Activated CD4-positive, CD25-positive, alpha-beta regulatory T cell treated with anti-CD3 and anti-CD28 coated beads, Interleukin-2, amount 50 U/mL, for 24 hours (primary cell): Measurements from ENCODE around the gene ONECUT3.
"Not testable (repeated sequence)": the region's sequence is repeated elsewhere in the genome, so short reads cannot be mapped to it uniquely, and the experiment has no call there.

Experiments used
- ATAC-seq, 2 donors: fragments of 150-1000 bp; cut with Tn5 transposase; one replicate each; pipeline ENCODE4 v1.10.0; 2021; ENCODE audit warnings: mild to moderate bottlenecking in 1 of 2, moderate library complexity in 1 of 2

Gene ONECUT3

DNA sequence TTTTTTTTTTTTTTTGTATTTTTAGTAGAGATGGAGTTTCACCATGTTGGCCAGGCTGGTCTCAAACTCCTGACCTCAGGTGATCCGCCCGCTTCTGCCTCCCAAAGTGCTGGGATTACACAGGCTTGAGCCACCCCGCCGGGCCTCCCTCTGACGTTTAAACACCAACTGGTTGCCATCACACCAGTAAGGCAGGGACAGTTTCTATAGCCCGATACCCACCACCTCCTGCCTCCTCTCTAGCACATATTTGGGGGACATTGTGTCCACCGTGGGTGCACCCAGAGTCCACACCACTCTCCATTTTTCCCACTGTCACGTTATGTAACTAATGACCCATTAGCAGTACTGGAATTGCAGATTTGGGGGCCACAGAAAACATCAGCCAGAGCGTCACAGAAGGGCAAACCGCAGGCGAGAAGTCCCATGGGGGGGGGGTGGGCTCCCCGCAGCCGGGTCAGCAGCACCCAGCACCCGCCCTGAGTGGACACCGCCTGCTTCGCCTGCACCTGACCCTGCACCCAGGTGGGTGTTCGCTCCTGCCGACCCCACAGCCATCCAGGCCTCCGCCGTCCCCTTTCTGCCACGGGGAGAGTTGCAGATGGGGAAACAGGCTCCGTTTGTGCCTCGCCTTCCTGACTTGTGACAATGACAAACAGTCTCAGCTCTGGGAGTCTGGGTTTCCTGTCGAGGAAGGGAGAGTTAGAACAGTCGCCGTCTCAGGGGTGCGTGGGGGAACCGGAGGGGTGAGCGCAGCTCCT lies 3.6 kb downstream of the ONECUT3 start:
- no peak for ATAC-seq

DNA sequence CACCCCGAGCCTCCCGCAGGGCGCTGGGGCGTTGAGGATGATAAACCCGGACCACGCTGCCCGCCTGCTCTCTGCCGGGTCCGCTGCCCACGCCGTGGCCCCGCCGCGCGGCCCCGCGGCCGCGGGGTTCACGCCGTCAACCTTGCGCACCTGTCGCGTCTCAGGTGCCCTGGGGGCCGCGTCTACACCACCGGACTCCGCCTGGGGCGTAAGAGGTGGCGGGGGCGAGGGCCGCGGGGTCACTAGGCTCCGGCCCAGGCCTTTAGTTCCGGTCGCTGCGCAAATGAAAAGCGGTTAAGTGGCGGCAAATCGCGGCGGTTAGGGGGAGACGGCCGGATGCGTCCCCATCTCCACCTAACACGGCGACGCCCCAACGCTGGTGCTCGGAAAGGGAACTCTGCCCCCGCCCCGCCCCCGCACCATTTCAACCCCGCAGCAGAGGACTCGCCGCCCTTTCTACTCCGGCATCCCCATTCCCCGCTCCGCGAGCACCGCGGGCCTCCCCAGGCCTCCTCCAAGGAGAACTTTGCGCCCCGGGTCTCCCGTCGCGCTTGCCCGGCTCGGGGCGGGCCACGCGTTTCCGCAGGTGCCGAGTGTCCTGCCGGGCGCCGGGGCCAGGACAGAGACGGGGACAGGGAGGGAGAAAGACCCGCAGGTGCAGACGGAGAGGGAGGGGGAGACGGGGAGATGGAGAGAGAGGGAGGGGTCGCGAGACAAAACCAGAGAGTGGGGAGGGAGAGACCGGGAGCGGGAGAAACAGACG lies 4.3 kb downstream of the ONECUT3 start:
- ATAC-seq: no peak

DNA sequence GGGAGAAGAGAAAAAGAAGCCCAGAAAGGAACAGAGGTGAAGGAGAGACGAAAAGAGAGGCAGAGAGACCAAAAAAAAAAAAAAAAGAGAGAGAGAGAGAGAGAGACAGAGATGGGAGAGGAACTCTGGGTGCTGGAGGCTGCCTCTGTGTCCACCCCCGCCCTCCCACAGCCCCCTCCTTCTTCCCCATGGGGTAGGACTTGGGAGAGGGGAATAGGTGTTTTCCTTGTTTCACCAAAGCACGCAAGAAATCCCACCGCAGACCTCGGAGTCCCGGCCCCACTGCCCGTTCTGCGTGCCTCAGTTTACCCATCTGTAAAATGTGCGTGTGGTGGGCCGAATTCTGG lies 4.9 kb downstream of the ONECUT3 start:
- ATAC-seq: no peak

DNA sequence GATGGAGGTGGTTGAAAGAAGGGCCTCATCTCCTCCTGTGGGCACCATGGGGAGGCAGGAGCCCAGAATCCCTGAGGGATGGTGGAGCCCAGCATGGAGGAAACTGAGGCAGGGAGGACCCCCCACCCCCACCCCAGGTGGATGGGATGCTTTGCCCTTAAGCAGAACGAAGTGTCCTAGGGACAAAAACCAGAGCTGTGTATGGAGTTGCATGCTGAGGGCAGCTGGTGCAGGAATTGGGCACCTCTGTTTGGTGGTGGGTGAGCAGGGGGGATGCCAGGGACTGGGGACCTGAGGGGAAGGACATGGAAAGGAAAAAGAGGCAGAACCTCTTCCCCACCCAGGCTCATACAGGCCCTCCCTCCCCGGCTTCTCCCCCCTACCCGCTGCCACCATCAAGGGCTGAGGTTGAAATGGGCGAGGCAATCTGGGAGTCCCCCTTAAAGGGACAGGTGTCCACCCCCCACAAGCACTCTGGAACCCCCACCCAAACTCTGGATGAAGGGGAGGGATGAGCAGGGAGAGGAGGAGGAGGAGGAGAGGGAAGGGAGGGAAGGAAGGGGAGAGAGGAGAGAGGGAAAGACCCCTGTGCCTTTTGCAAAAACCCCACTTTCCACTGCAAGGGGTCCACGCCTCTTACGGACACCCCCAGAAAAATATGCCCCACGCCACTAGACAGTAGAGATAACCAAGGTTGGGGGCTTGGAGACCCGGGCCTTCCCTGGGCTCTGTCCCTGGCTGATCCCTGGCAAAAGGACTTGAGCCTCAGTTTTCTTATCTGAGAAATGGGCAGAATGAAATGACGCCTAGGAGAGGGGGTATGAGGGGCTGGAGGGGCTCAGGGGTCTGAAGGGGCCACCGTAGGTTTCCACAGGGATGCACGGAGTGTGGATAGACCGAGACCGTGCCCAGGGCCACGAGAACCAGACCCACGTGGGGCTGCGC lies 5.9 kb downstream of the ONECUT3 start:
- ATAC-seq: no peak

DNA sequence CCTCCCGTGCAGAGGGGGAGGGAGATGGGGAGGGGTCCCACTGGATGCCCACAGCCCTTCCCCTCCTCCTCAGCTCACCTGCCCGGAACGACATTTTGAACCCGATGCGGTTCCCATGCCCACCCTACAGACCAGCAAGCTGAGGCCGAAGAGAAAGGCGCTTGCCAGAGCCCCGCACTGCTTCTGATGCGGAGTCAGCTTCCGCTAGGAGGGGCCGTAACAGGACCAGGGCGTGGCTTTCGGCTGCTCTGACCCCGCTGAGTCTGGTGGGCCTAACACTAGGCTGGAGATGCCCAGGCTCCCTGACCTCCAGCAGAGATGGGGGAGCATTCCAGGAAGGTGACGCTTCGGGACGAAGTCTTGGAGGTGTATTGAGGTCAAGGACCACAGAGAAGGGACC lies 6.7 kb downstream of the ONECUT3 start:
- ATAC-seq: no peak

DNA sequence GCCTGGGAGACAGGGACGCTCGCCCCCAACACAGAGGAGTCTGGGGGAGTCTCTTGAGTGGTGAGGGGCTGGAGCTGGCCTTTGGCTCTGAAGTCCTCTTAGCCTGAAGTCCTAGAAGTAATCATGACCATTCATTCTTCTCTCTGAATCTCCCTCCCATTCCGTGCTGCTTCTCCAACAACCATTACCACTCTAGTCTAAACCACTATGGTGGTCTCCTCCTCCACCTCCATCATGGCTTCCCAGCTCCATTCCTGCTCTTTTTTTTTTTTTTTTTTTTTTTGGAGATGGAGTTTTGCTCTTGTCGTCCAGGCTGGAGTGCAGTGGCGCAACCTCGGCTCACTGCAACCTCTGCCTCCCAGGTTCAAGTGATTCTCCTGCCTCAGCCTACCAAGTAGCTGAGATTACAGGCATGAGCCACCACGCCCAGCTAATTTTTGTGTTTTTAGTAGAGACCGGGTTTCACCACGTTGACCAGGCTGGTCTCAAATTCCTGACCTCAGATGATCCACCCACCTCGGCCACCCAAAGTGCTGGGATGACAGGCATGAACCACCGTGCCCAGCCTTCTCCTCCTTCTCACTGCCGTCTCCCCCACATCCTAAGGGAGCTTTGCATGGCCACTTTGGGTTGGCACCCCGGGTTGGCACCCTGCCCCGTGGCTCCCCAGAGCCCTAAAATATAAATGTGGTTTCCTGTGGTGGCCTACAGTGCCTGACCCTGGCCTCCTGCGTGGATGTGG lies 7.7 kb downstream of the ONECUT3 start:
- not testable (repeated sequence) for ATAC-seq

DNA sequence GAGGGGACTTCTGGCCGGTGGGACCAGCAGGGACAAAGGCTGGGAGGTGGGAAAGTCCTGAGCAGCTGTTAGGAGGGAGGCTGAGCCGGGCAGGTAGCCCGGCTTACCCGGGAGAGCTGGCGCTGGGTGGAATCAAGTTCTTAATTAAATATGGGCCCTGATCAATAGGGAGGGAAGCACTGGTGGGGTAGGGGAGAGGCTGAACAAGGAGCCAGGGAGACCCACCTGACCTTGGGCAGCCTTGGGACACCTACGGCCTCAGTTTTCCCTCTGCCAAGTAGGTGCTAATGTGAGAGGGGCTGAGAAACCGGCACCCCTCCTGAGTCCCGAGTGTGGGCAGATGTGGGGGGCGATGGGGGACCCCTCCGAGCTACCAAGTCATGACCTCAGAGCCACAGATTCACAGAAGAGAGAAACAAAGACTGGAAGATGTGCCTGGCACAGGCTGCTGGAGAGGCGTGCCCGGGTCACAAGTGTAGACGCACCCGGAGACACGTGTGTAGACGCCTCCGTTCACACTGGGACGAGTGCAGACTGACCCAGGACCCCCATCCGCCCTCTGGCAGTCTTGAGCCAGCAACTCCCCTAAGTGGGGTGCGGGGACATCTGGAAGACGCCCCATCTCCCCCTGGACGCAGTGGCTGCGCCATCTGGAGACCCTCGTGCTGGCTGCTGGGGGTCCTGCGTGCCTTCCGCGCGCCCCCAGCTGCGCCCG lies 8.4 kb downstream of the ONECUT3 start:
- ATAC-seq: no peak

DNA sequence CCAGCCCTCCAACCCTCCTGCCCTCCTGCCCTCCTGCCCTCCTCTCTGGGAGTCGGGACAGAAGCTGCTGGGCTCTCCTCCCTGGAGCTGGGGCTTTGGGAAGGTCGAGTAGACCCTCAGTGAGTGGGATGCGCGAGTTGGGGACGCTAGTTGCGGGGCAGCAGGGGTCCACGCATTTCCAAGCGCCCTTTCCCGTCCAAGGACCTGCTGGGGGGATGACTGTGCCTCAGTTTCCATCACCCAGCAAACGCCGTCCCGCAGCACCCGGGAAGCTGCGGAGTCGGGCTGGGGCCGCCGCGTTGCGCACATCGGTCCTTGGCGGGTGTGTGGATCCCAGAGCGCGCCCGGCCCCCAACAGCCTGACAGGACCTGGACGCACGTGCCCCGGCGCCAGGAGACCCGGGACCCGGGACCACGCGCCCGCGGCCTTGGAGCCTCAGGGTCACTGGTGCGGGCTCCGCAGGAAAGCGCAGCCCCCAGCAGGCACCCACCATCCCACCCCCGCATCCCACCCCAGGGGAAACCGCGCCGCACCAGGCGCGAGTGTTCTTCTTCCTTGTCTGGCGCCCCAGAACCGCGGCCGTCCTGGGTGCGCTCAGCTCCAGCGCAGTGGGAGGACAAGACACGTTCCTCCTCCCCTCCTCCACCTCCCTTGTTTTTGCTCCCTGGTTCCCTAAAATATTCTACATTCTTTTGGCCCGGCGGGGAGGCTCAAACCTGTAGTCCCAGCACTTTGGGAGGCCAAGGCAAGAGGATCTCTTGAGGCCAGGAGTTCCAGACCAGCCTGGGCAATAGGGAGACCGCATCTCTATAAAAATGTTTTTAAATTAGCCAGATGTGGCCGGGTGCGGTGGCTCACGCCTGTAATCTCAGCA lies 9.2 kb downstream of the ONECUT3 start:
- ATAC-seq: no peak

DNA sequence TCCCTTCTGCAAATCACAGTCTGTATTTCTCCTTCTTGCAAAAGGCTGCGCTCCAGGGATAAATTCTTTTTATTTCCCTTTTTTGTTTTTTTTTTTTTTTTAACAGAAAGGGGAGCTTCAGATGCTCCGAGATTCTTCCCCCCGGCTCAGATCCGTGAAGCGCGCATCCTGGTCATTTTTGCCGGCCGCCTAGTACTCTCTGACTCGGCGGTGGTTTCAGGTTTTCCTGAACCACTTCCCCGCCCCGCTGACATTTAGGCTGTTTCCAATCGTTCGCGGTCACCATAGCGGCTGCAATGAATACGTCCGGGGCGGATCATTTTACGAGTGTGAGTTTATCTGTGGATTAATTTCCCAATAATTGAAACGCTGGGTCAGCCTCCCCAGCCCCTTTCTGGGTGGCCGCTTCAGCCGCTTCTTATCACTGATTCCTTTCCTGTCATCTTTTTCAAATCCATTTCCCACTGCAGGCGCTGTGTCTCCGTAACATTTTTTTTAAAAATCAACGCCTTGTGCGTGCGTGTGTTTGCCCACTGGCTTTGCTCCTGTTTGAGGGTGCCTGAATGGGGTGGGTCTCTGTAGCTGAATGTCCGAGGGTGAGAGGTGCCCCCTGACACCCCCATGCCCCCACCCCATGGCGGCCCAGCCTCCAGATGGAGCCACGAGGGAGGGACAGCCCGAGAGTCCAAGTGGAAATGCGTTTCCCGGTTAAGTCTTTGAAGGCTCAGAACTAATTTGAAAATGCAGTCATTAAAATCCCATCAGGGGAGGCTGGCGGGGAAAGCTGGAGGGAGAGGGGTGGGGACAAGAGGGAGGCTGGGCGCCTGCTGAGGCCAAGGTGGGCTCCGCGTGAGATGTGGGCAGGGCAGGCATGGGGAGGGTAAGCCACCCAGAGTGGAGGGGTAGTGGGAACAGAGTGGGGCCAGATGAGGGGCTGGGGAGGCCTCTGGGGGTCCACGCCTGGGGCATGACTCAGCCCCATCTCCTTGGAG lies 10.6 kb downstream of the ONECUT3 start:
- ATAC-seq: no peak

DNA sequence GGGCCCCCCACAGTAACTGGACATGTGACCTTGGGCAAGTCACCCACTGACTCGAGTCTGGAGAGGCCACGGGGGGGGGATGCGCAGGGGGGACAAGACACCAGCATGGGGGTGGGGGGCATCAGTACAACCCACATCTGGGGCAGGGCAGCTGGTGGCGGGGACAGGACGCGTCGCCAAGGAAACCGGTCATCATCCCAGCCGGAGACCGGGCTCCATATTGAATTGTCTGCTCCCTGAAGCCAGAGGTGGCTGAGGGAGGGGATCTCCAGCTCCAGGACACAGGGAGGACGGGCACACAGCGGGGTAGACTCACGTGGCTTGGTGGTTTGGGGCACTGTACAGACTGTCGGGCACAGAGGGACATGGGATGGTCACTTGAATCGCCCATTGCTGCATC lies 11.4 kb downstream of the ONECUT3 start:
- ATAC-seq: no peak

DNA sequence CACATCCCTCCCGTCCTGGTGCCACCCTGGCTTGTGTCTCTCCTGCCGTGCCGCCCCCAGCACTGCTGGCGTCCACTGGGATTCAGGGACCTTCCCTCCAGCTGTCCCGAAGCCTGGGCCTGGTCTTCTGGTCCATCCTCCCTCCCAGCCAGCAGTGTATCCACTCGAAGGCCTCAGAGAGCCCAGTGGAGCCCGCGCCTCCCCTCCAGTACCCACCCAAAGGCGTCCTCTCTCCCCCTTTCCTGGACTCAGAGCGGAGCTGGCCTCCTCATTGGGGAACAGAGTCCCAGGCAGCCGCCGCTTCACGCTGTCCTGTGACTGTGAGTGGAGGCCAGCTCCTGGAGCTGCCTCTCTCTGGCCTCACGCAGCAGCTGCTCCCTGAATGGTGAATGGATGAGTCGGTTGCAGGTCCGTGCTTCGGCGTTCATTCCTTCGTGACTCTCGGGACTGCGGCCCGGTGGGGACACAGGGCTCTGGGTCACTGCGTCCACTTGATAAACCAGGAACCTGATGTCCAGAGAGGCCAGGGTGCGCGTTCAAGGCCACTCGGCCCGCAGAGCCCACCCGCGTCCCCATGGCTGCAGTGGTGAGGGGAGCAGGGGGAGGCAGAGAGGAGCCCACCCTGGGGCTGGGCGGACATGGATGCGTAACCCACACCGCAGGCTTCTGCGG lies 12.1 kb downstream of the ONECUT3 start:
- ATAC-seq: no peak

DNA sequence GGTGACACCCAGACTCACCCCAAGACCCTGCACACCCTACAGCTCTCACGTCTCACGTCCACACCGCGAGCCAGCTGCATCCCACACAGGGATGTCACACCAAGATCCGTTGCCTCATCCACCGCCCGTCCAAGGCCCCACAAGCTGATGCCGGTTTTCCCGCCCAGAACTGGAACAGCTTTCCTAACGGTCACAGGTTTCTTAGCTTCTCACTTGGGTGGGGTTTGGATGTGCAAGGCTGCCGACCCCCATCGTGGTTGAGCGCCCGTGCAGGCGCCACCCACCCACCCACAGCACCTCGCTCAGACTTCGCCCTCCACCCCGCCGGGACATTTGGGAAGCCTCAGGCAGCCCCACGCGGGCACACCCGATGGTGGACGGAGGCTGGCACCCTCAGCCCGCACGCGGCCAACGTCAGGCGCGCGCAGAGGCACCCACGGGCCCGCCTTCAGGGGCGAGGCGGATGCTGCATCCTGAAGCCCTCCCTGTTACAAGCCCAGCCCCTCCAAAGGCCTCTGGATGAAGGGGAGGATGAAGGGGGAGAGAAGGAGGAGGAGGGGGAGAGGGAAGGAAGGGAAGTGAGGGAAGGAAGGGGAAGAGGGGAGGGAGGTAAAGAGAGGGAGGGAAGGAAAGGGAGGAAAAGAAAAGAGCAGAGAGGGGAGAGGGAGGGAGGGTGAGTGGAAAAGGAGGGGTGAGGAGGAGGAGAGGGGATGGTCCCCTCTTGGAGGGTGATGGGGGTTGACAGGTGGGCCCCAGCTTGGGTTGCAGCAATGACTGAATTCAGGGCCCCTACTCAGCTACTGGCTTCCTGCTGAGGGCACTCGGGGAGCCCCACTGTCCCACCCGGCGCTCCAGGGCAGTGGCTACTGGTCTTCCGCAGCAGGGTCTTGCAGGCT lies 12.8 kb downstream of the ONECUT3 start:
- ATAC-seq: no peak

DNA sequence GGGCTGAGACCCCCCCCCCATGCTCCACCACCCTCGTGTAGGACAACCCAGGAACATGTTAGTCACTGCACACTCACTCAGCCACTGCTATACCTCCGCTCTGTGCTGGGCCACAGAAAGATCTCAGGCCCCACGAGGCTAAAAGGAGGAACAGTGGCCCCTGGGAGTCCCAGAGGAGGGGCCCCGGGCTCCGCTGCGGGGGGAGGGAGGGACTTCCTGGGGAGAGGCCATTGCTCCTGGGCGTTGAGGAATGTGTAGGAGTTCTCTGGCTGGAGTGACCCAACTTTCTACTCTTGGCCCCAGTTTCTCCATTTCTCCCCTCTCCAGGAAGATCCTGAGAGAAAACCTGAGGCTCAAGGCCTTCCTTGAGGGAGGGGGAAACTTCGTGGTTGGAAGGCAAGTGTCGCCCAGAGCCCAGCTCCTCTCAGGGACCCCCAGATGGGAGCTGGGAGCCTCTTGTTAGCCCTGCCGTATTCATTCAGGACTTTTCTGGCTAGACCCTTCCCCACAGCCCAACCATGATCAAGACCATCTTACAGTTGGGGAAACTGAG lies 13.6 kb downstream of the ONECUT3 start:
- ATAC-seq: peak in 1 of 2 donors; percentile 20

DNA sequence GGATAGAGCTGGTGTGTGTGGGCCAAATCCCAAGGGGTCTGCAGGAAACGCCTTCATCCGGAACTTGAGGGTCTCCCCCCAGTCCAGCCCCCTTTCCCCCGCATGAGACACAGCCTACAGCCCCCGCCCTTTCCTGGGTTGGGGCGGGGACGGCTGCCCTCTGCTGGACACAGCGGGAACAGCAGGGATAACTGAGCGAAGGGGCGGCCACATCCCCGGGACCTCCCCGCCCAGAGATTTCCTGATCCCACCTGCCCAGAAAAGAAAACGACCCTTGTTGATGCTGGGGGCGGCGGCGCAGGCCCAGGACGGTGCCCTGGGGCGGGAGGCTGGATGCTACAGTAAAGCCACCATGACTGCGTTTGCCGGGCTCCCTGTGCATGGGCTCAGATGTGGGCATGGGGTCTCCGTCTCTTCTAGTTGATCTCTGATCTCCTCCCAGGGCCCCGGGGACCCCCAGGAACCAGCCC lies 14.2 kb downstream of the ONECUT3 start:
- ATAC-seq: peak; percentile 63

DNA sequence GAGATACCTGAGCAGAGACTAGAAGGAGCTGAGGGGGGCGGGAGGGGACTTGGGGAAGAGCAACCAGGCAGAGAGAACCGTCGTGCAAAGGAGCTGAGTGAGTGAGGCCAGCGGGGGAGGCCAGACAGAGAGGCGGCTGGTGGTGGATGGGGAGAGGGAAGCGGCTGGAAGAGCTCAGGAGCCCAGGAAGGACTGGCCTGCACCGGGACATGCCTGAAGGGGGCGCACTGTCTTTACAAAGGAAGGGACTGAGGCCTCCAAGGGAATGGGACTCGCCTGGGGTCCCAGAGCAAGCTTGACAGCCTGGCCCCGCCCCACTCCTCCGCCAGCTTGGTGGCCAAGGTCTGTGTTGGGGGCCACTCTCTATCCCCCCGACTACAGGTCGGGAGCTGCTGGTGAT lies 14.9 kb downstream of the ONECUT3 start:
- ATAC-seq: no peak

DNA sequence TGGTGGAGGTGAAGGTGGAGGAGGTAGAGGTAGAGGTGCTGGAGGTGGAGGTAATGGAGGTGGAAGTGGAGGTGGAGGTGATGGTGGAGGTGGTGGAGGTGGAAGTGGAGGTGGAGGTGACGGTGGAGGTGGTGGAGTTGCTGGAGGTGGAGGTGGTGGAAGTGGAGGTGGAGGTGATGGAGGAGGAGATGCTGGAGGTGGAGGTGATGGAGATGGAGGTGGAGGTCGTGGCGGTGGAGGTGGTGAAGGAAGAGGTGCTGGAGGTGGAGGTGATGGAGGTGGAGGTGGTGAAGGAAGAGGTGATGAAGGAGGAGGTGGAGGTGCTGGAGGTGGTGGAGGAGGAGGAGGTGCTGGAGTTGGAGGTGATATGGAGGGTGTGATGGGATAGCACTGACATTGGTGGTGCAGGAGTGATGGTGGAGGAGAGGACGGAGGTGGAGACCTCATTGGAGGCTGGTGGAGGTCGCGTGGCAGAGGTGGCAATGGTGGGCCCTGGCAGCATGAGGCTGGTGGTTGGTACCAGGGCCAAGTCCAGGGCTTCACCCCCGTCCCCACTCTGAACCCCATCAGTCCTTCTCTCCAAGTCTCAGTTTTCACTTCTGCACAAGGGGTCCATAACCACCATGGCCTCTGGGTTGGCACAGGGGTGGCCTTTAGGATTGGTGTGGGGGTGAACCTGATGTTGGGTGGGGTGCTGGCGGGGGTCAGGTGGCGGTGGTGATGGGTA lies 15.8 kb downstream of the ONECUT3 start:
- ATAC-seq: no peak

DNA sequence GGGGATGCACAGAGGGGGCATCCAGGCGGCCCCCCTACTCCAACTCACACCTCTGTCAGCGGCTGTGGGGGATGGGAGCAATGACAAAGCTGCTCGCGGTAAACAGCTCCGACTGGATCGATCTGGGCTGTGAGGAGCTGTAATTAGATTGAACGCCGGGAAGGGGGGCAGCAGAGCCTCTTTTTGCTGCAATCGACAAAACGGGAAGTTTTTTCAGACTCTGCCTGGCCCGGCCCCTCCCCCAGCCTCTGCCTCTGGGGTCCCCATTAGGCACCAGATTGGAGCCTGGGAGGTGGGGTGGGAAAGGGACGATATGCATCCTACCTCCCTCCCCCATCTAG lies 16.3 kb downstream of the ONECUT3 start:
- no peak for ATAC-seq
